ENCODE data around the gene RGS3.

- no peak for TF ChIP-seq POLR2A (IDR thresholded peaks at IDR 0.05)
- TF ChIP-seq, protein P1, sequence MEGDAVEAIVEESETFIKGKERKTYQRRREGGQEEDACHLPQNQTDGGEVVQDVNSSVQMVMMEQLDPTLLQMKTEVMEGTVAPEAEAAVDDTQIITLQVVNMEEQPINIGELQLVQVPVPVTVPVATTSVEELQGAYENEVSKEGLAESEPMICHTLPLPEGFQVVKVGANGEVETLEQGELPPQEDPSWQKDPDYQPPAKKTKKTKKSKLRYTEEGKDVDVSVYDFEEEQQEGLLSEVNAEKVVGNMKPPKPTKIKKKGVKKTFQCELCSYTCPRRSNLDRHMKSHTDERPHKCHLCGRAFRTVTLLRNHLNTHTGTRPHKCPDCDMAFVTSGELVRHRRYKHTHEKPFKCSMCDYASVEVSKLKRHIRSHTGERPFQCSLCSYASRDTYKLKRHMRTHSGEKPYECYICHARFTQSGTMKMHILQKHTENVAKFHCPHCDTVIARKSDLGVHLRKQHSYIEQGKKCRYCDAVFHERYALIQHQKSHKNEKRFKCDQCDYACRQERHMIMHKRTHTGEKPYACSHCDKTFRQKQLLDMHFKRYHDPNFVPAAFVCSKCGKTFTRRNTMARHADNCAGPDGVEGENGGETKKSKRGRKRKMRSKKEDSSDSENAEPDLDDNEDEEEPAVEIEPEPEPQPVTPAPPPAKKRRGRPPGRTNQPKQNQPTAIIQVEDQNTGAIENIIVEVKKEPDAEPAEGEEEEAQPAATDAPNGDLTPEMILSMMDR (IDR thresholded peaks at IDR 0.05): no peak
- no peak for TF ChIP-seq POLR2AphosphoS5 (IDR thresholded peaks at IDR 0.05)
These were observed 108.7 kb downstream of the RGS3 start for GRCh38 chr9:113572076-113572861.
